ENCODE data around the gene DCLK1.

DNA sequence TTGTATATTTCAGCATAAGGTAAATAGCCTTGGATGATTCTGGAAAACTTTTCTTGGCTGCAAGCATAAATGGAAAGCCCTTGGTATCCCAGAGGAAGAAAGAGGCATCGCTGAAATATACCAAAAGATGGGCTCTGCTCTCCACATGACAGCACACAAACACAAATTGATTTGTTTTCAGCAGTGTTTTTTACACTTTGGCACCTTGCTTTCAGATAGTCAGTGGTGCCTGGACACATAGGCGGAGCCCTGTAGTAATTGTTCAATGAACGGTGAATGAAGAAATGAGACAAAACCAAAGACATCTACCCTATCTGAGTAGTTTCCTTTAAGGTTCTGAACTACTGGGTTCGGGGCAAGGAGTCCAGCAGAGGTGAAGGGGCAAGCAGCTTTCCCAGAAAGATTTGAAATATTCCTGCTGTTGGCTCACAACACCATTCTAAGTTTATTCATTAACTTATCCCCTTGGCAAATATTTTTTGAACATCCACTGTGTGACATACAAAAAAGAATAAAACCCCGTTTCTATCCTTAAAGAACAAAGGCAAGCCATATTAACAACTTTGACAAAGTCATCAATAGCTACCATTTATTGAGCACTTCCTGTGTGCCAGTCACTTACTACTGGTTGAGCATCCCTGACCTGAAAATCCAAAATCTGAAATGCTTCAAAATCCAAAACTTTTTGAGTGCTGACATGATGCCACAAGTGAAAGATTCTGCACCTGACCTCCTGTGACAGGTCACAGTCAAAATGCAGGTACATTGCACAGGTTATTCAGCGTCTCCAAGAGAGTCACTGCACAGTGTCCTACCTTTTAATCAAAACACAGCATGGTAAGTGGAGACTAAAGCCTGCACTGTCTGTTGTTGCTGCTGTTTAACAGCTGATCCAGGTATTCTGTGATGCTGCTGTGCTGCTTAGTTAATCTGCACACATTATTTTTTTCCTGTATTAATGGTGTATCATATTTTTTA lies 238.1 kb downstream of the DCLK1 start:
- TF ChIP-seq EZH2 (IDR thresholded peaks at IDR 0.05; ENCODE audit: insufficient read depth, poor library complexity, severe bottlenecking) (no peak), EZH2phosphoT487 (IDR thresholded peaks at IDR 0.05; ENCODE audit: insufficient read depth, low read depth) (no peak)
